Measurements from ENCODE around the gene SHTN1.

DNA sequence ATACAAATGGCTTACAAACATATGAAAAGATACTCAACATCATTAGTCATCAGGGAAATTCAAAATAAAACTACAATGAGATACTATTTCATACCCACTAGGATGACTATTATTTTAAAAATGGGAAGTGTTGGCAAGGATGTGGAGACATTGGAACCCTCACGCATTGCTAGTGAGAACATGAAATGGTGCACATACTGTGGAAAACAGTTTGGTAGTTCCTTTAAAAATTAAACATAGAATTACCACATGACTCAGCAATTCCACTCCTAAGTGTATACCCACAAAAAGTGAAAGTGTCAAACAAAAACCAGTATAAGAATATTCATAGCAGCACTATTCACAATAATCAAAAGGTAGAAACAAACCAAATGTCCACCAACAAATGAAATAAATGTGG, 48.5 kb upstream of the SHTN1 start:
- TF ChIP-seq STAT3 (IDR thresholded peaks at IDR 0.05; ENCODE audit: low read depth, low read length) (no peak), ZNF24 (IDR thresholded peaks at IDR 0.05) (no peak), HSF1 (IDR thresholded peaks at IDR 0.05; ENCODE audit: low read depth, low read length) (no peak), EP300 (IDR thresholded peaks at IDR 0.05; ENCODE audit: borderline replicate concordance in 1 of 2, control insufficient read depth in 1 of 2, low read depth in 2 of 2, low read length in 2 of 2) (no peak), SUPT20H (IDR thresholded peaks at IDR 0.05; ENCODE audit: borderline replicate concordance, control insufficient read depth, low read depth, low read length) (no peak), HDAC2 (IDR thresholded peaks at IDR 0.05) (no peak), EGR1 (IDR thresholded peaks at IDR 0.05; ENCODE audit: borderline replicate concordance in 1 of 2, low read depth in 2 of 2, low read length in 2 of 2) (no peak), POLR2AphosphoS5 (IDR thresholded peaks at IDR 0.05; ENCODE audit: low read length) (no peak), TBL1XR1 (IDR thresholded peaks at IDR 0.05; ENCODE audit: low read depth, low read length) (no peak)
- TF ChIP-seq, protein P1, sequence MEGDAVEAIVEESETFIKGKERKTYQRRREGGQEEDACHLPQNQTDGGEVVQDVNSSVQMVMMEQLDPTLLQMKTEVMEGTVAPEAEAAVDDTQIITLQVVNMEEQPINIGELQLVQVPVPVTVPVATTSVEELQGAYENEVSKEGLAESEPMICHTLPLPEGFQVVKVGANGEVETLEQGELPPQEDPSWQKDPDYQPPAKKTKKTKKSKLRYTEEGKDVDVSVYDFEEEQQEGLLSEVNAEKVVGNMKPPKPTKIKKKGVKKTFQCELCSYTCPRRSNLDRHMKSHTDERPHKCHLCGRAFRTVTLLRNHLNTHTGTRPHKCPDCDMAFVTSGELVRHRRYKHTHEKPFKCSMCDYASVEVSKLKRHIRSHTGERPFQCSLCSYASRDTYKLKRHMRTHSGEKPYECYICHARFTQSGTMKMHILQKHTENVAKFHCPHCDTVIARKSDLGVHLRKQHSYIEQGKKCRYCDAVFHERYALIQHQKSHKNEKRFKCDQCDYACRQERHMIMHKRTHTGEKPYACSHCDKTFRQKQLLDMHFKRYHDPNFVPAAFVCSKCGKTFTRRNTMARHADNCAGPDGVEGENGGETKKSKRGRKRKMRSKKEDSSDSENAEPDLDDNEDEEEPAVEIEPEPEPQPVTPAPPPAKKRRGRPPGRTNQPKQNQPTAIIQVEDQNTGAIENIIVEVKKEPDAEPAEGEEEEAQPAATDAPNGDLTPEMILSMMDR (IDR thresholded peaks at IDR 0.05 in 2 of 3, conservative IDR thresholded peaks at IDR 0.05 in 1 of 3; ENCODE audit: control insufficient read depth in 2 of 3, extremely low read depth in 1 of 3, insufficient read depth in 1 of 3, low read depth in 3 of 3, low read length in 3 of 3): no peak

Data from GM12878 (cell line).